Activated naive CD8-positive, alpha-beta T cell treated with anti-CD3 and anti-CD28 coated beads, Interleukin-2, amount 50 U/mL, for 24 hours (primary cell): ENCODE results near the gene TRIM65.
A peak's percentile ranks its signal among the peaks of the same experiment; 100 is the strongest.
"Not testable (repeated sequence)": the region's sequence is repeated elsewhere in the genome, so short reads cannot be mapped to it uniquely, and the experiment has no call there.

ENCODE experiments used
- ATAC-seq: fragments of 150-1000 bp; cut with Tn5 transposase; one replicate; pipeline ENCODE4 v1.10.0; 2021
- DNase-seq: peaks from one replicate; pipeline ENCODE4 v3.0.0; 2021
- H3K27ac Mint-ChIP-seq: one replicate; pipeline ENCODE4 v1.8.0; 2021; ENCODE audit warnings: mild to moderate bottlenecking, mixed read lengths
- H3K27me3 Mint-ChIP-seq: one replicate; pipeline ENCODE4 v1.8.0; 2021; ENCODE audit warnings: mixed read lengths
- H3K36me3 Mint-ChIP-seq: one replicate; pipeline ENCODE4 v1.8.0; 2021; ENCODE audit warnings: low read depth, mixed read lengths
- H3K4me1 Mint-ChIP-seq: one replicate; pipeline ENCODE4 v1.8.0; 2021; ENCODE audit warnings: mixed read lengths
- H3K4me3 Mint-ChIP-seq: one replicate; pipeline ENCODE4 v1.8.0; 2021; ENCODE audit warnings: mild to moderate bottlenecking, moderate library complexity, mixed read lengths
- H3K9me3 Mint-ChIP-seq: one replicate; pipeline ENCODE4 v1.8.0; 2021; ENCODE audit warnings: mixed read lengths

The TRIM65 gene

GRCh38 chr17:75865404-75866188 lies 31.2 kb downstream of the TRIM65 start:
- ATAC-seq, H3K27ac Mint-ChIP-seq, H3K36me3 Mint-ChIP-seq, H3K4me3 Mint-ChIP-seq, H3K9me3 Mint-ChIP-seq, DNase-seq, H3K27me3 Mint-ChIP-seq: not testable (repeated sequence)
- peaks cover 21% of the 10 kb centered on the region for H3K4me1 Mint-ChIP-seq

- H3K9me3 Mint-ChIP-seq, H3K36me3 Mint-ChIP-seq, H3K27me3 Mint-ChIP-seq, DNase-seq, H3K4me3 Mint-ChIP-seq: not testable (repeated sequence)
- peak; percentile 11 for ATAC-seq
- peaks cover 21% of the 10 kb centered on the region for H3K4me1 Mint-ChIP-seq
- H3K27ac Mint-ChIP-seq, result peak overlapping the region; percentile 44
Measured at GRCh38 chr17:75864887-75865286, 31.9 kb downstream of the TRIM65 start.

- ATAC-seq (peak; percentile 74), DNase-seq (peak; percentile 46)
- H3K4me3 Mint-ChIP-seq, result peak overlapping the region; percentile 6
- peak overlapping the region; percentile 44 for H3K27ac Mint-ChIP-seq
- H3K9me3 Mint-ChIP-seq, result no peaks in the 10 kb centered on the region
- peaks cover 23% of the 10 kb centered on the region for H3K4me1 Mint-ChIP-seq
- H3K27me3 Mint-ChIP-seq, result no peaks in the 10 kb centered on the region
- H3K36me3 Mint-ChIP-seq, result no peaks in the 10 kb centered on the region
Measured at GRCh38 chr17:75864448-75864871, 32.3 kb downstream of the TRIM65 start.

DNA sequence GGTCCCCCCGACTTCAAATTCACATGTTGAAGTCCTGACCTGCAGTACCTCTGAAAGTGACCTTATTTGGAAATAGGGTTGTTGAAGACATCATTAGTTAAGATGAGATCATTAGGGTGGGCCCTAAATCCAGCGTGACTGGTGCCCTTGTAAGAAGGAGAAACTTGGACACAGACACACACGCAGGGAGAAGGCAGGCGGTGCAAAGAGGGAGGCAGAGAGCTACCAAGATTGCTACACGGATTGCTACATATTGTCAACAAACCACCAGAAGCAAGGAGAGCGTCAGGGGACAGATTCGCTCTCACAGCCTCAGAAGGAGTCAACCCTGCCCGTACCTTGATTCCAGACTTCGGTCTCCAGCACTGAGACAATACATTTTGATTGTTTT lies 34.8 kb downstream of the TRIM65 start:
- H3K9me3 Mint-ChIP-seq, result no peaks in the 10 kb centered on the region
- no peak overlapping the region for H3K4me3 Mint-ChIP-seq
- no peak overlapping the region for H3K27ac Mint-ChIP-seq
- H3K27me3 Mint-ChIP-seq, result no peaks in the 10 kb centered on the region
- ATAC-seq (no peak), DNase-seq (no peak)
- no peaks in the 10 kb centered on the region for H3K36me3 Mint-ChIP-seq
- peaks cover 39% of the 10 kb centered on the region for H3K4me1 Mint-ChIP-seq

DNA sequence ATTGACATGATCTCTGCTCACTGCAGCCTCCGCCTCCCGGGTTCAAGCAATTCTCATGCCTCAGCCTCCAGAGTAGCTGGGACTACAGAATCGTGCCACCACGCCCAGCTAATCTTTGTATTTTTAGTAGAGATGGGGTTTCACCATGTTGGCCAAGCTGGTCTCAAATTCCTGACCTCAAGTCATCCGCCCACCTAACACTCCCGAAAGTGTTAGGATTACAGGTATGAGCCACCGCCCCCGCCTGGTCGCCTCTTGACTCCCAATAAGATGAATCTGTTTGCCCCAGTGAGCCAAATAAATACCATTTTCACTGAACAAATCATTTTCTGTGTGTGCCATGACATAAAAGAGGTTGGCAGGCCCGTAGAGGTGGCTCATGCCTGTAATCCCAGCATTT lies 37.4 kb downstream of the TRIM65 start:
- H3K9me3 Mint-ChIP-seq, DNase-seq, H3K27me3 Mint-ChIP-seq, H3K36me3 Mint-ChIP-seq, ATAC-seq, H3K4me3 Mint-ChIP-seq, H3K27ac Mint-ChIP-seq: not testable (repeated sequence)
- peaks cover 34% of the 10 kb centered on the region for H3K4me1 Mint-ChIP-seq

DNA sequence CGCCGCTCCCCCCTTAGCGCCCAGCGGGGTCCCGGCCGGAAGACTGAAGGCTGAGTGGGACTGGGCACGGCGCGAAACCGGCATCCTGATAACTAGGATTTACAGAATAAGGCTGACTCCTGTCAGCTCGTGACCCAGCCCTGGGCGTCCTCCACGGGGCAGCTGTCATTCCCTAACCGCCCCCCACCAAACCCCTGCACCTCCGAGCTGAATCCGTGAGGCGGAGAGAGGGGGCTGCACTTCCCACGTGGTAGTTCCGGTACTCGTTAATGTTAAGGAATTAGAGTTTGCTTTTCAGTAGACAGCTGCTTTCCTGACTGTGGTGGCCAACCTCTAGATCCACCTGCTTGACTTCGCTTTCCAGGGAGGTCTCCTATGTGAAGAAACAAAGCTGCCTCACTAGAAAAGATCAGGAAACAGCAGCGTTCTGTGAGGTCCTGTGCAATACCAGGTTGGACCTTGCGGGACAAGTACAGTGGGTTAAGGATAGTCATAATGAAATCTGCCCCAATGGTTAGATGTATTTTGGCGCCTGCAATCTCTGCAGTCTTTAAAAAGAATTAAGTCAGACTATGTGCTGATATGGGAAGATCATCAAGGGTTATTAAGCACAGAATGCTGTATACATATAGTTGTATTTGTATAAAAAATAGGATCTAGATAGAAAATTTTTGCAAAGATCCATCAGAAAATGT lies 40.5 kb downstream of the TRIM65 start:
- H3K27me3 Mint-ChIP-seq, result no peaks in the 10 kb centered on the region
- ATAC-seq, result no peak
- H3K27ac Mint-ChIP-seq, result peak overlapping the region; percentile 90
- DNase-seq, result peak; percentile 63
- no peaks in the 10 kb centered on the region for H3K9me3 Mint-ChIP-seq
- H3K36me3 Mint-ChIP-seq, result no peaks in the 10 kb centered on the region
- H3K4me1 Mint-ChIP-seq, result peaks cover 40% of the 10 kb centered on the region
- H3K4me3 Mint-ChIP-seq, result no peak overlapping the region

DNA sequence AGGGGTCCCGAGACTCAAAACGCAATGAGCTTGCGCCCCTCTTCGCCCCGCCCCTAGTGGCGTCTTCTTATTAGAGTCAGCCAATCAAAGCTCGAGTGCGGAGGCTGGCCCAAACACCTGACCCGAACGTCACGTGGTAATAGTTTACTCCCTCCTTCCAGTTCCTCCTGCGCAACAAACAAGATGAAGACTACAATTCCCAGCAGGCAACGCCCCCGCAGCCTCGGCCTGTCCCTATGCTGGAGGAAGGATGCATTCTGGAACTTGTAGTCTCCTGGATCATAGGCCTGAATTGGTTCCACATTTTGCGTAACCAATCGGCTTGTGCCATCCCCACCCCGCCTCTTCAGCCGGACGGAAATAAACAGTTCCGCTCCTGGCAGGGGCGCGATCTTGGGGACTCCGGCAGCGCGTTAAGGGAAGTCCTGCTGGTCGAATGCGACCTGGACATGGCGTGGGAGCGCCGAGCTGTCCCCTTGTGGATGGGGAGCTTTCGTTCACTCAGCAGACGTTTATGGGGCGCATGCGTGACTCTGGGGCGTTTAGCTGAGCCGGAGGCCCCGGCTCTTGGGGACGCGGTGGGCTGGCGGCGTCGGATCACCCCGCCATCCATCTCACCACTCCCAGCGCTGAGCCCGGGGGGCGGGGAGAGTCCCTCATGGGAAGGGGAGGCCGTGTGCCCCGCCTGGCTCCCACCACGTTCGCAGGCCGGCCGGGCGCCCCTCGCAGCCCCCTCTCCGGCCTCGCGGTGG lies 41.3 kb downstream of the TRIM65 start, which contains the start of gene WBP2:
TSS of gene WBP2 (minus strand) at position 26 of the 752 bp plus-strand sequence. CDS start 38 bp downstream, outside the sequence.
- peak; percentile 95 for ATAC-seq
- no peaks in the 10 kb centered on the region for H3K36me3 Mint-ChIP-seq
- DNase-seq, result peak; percentile 95
- peaks cover 40% of the 10 kb centered on the region for H3K4me1 Mint-ChIP-seq
- H3K27me3 Mint-ChIP-seq, result no peaks in the 10 kb centered on the region
- H3K27ac Mint-ChIP-seq, result peak within 1 kb of the TSS; percentile 90
- H3K9me3 Mint-ChIP-seq, result no peaks in the 10 kb centered on the region
- no peak within 1 kb of the TSS for H3K4me3 Mint-ChIP-seq

DNA sequence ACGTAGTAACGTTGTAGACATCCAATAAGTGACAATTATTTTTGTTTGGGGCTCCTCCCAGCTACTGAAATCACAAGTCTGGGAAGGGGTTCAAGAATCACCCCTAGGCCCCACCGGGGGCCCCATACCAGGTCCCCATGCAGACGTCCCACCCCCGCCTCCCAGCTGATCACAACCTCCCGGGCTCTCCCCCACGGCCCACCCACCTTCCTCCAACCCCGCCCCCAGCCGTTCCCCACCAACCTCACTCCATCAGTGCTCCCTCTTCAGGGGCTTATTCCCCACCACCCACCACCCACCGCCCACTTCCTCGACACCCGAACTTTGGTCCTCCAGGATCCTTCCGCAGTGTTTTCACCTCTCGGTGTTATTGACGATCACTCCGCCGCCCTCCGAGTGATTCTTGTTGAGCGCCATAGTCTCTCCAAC lies 41.9 kb downstream of the TRIM65 start:
- Mint-ChIP-seq H3K9me3 (no peaks in the 10 kb centered on the region), H3K4me1 (peaks cover 40% of the 10 kb centered on the region), H3K36me3 (peaks cover under 1% of the 10 kb centered on the region), H3K27ac (no peak overlapping the region), H3K4me3 (no peak overlapping the region), H3K27me3 (no peaks in the 10 kb centered on the region)
- ATAC-seq (no peak), DNase-seq (no peak)

DNA sequence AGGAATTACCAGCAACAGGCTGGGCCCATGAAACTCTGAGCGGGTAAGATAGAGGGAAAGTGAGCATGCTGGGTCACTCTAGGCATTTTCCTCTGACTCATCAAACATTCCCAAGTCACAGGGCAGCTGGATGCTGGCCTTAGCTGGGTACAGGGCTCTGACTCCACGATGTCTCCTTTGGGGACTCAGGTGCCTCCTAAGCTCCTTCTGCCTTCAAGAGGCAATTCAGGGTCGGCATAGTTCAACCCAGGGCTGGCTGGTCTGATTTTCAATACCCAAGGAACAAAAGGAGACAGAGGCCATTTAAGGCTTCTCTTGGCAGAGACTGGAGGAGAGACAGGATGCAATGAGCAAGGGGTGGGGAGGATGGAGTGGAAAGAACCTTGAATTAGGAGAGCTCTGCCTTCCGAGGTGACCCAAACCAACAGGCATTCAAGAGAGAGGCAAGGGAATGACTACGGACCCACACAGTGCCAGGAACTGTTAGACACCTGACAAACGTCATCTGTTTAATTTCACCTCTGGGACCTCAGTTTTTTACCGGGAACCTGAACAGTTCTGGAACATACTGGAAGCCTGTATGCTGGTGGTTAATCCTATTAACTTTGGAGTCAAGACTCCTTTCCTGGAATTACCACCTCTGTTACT lies 42.5 kb downstream of the TRIM65 start:
- H3K36me3 Mint-ChIP-seq, result peaks cover 3% of the 10 kb centered on the region
- H3K4me1 Mint-ChIP-seq, result peaks cover 36% of the 10 kb centered on the region
- H3K27me3 Mint-ChIP-seq, result no peaks in the 10 kb centered on the region
- ATAC-seq (no peak), DNase-seq (no peak)
- H3K27ac Mint-ChIP-seq, result no peak overlapping the region
- H3K4me3 Mint-ChIP-seq, result no peak overlapping the region
- no peaks in the 10 kb centered on the region for H3K9me3 Mint-ChIP-seq

GRCh38 chr17:75853433-75853832 lies 43.3 kb downstream of the TRIM65 start:
- H3K27ac Mint-ChIP-seq, result no peak overlapping the region
- H3K4me1 Mint-ChIP-seq, result peaks cover 31% of the 10 kb centered on the region
- ATAC-seq (no peak), DNase-seq (no peak)
- H3K4me3 Mint-ChIP-seq, result no peak overlapping the region
- H3K27me3 Mint-ChIP-seq, result no peaks in the 10 kb centered on the region
- peaks cover 3% of the 10 kb centered on the region for H3K36me3 Mint-ChIP-seq
- no peaks in the 10 kb centered on the region for H3K9me3 Mint-ChIP-seq

GRCh38 chr17:75851693-75851991 lies 45.1 kb downstream of the TRIM65 start:
- not testable (repeated sequence) for H3K9me3 Mint-ChIP-seq, H3K27ac Mint-ChIP-seq, H3K4me3 Mint-ChIP-seq

GRCh38 chr17:75850928-75851692 lies 45.6 kb downstream of the TRIM65 start:
- H3K36me3 Mint-ChIP-seq, result peaks cover 5% of the 10 kb centered on the region
- H3K9me3 Mint-ChIP-seq, result no peaks in the 10 kb centered on the region
- no peak overlapping the region for H3K4me3 Mint-ChIP-seq
- no peak overlapping the region for H3K27ac Mint-ChIP-seq
- no peak for ATAC-seq
- no peak for DNase-seq
- peaks cover 21% of the 10 kb centered on the region for H3K4me1 Mint-ChIP-seq
- H3K27me3 Mint-ChIP-seq, result no peaks in the 10 kb centered on the region

More at GRCh38 chr17:75851693-75851991, 45.1 kb downstream of the TRIM65 start:
- H3K36me3 Mint-ChIP-seq, ATAC-seq, DNase-seq, H3K27me3 Mint-ChIP-seq: not testable (repeated sequence)
- peaks cover 26% of the 10 kb centered on the region for H3K4me1 Mint-ChIP-seq

DNA sequence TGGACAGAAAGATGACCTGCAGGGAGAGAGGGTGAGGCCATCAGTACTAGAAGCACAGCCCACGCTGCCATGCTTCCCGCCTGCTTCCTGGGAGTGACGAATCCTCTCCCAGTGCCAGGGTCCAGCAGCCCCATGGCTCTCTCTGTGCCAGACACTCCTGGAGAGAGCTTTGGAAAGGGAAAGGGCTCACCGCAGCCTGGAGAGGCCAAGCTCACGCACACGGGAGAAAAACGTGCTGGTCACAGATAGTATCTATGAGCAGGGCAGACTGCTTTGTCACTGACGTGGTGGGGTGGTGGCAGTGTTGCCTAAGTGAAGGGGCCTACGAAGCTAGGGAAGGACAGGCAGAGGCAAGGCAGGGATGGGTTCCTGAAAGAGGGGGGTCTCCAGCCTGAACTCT lies 47.0 kb downstream of the TRIM65 start:
- no peak for ATAC-seq
- DNase-seq, result no peak
- Mint-ChIP-seq H3K4me3 (no peak overlapping the region), H3K4me1 (peaks cover 31% of the 10 kb centered on the region), H3K27ac (no peak overlapping the region), H3K9me3 (no peaks in the 10 kb centered on the region), H3K27me3 (no peaks in the 10 kb centered on the region), H3K36me3 (peaks cover 5% of the 10 kb centered on the region)

- ATAC-seq, result no peak
- Mint-ChIP-seq H3K27ac (no peak overlapping the region), H3K27me3 (no peaks in the 10 kb centered on the region), H3K4me3 (no peak overlapping the region), H3K9me3 (no peaks in the 10 kb centered on the region), H3K4me1 (peaks cover 26% of the 10 kb centered on the region), H3K36me3 (peaks cover 5% of the 10 kb centered on the region)
- no peak for DNase-seq
Measured at GRCh38 chr17:75849279-75849646, 47.5 kb downstream of the TRIM65 start.
